OCI-LY1 (cell line): ENCODE data around the gene CNNM1.

Experiments
- H2AFZ ChIP-seq: fragments of 200-600 bp; sonication (generic), shearing (Covaris generic); 2 replicates; pipeline ENCODE4 v1.6.0; 2014; ENCODE audit warnings: antibody characterized with exemption, mild to moderate bottlenecking, low read length
- H3F3A ChIP-seq: fragments of 200-600 bp; sonication (generic), shearing (Covaris generic); 2 replicates; pipeline ENCODE4 v1.6.0; 2014; ENCODE audit warnings: mild to moderate bottlenecking, antibody characterized with exemption, low read length, moderate library complexity; ENCODE audit not compliant: insufficient read depth
- H3K27ac ChIP-seq: fragments of 200-600 bp; sonication (generic); 2 replicates; pipeline ENCODE4 v1.5.1; 2014; ENCODE audit warnings: low read length, mixed run types, mild to moderate bottlenecking, low read depth; ENCODE audit not compliant: poor library complexity, severe bottlenecking
- H3K27me3 ChIP-seq: fragments of 200-600 bp; sonication (generic); 2 replicates; pipeline ENCODE4 v1.6.0; 2014; ENCODE audit warnings: antibody characterized with exemption, mild to moderate bottlenecking, low read length, moderate library complexity; ENCODE audit not compliant: insufficient read depth
- H3K36me3 ChIP-seq: fragments of 200-600 bp; sonication (generic); 2 replicates; pipeline ENCODE4 v1.6.1; 2014; ENCODE audit warnings: mild to moderate bottlenecking, antibody characterized with exemption, low read length, moderate library complexity, mixed read lengths; ENCODE audit not compliant: insufficient read depth
- H3K4me1 ChIP-seq: fragments of 200-600 bp; sonication (generic); 2 replicates; pipeline ENCODE4 v1.5.1; 2014; ENCODE audit warnings: mild to moderate bottlenecking, low read length, moderate library complexity; ENCODE audit not compliant: insufficient read depth, severe bottlenecking
- H3K4me2 ChIP-seq: fragments of 200-600 bp; sonication (generic), shearing (Covaris generic); 2 replicates; pipeline ENCODE4 v1.6.1; 2014; ENCODE audit warnings: low read length
- H3K4me3 ChIP-seq: fragments of 200-600 bp; sonication (generic); 2 replicates; pipeline ENCODE4 v1.5.1; 2014; ENCODE audit warnings: low read length, low read depth, mild to moderate bottlenecking, mixed read lengths; ENCODE audit not compliant: poor library complexity, severe bottlenecking
- H3K79me2 ChIP-seq: fragments of 200-600 bp; shearing (Covaris generic); 2 replicates; pipeline ENCODE4 v1.6.1; 2016; ENCODE audit warnings: mixed run types, low read length, mixed read lengths; ENCODE audit not compliant: insufficient read depth
- H3K9ac ChIP-seq: fragments of 200-600 bp; sonication (generic), shearing (Covaris generic); 2 replicates; pipeline ENCODE4 v1.6.1; 2014; ENCODE audit warnings: mild to moderate bottlenecking, low read length, mixed read lengths
- H3K9me2 ChIP-seq: fragments of 200-600 bp; sonication (generic), shearing (Covaris generic); 2 replicates; pipeline ENCODE4 v1.6.1; 2014; ENCODE audit warnings: low read depth, mild to moderate bottlenecking, low read length, mixed read lengths
- H3K9me3 ChIP-seq: fragments of 200-600 bp; shearing (Covaris generic); 2 replicates; pipeline ENCODE4 v1.6.1; 2014; ENCODE audit warnings: low read length, mixed read lengths
- H4K20me1 ChIP-seq: fragments of 200-600 bp; sonication (generic), shearing (Covaris generic); 2 replicates; pipeline ENCODE4 v1.6.0; 2016; ENCODE audit warnings: mild to moderate bottlenecking, low read length; ENCODE audit not compliant: insufficient read depth
- CTCF ChIP-seq: fragments of 200-600 bp; sonication (generic), shearing (Covaris generic); IDR thresholded peaks from 2 replicates; pipeline ENCODE4 v1.5.1; 2017; ENCODE audit warnings: mild to moderate bottlenecking, antibody characterized with exemption, low read length, moderate library complexity, mixed read lengths
- EZH2 ChIP-seq: fragments of 200-600 bp; sonication (generic), shearing (Covaris generic); IDR thresholded peaks from 2 replicates; pipeline ENCODE4 v1.8.0; 2017; ENCODE audit warnings: borderline replicate concordance, mixed run types, mild to moderate bottlenecking, antibody characterized with exemption, low read length, moderate library complexity, mixed read lengths

The CNNM1 gene

GRCh38 chr10:99360934-99361333, 31.8 kb downstream of the CNNM1 start:
- Histone ChIP-seq H3K9ac (no peak overlapping the region), H3K36me3 (no peaks in the 10 kb centered on the region), H3K27me3 (no peaks in the 10 kb centered on the region), H3K4me1 (no peaks in the 10 kb centered on the region), H3K4me3 (no peak overlapping the region), H3F3A (no peaks in the 10 kb centered on the region), H4K20me1 (no peaks in the 10 kb centered on the region), H2AFZ (no peak overlapping the region), H3K4me2 (no peak overlapping the region), H3K9me3 (no peaks in the 10 kb centered on the region), H3K9me2 (no peaks in the 10 kb centered on the region), H3K79me2 (no peaks in the 10 kb centered on the region), H3K27ac (no peak overlapping the region)
- no peak for TF ChIP-seq CTCF
- no peak for TF ChIP-seq EZH2

- no peaks in the 10 kb centered on the region for H3K27me3 ChIP-seq
- no peak overlapping the region for H3K9ac ChIP-seq
- no peaks in the 10 kb centered on the region for H4K20me1 ChIP-seq
- H3F3A ChIP-seq, result no peaks in the 10 kb centered on the region
- no peaks in the 10 kb centered on the region for H3K36me3 ChIP-seq
- no peak for TF ChIP-seq CTCF
- H2AFZ ChIP-seq, result no peak overlapping the region
- H3K4me3 ChIP-seq, result no peak overlapping the region
- H3K4me2 ChIP-seq, result no peak overlapping the region
- no peaks in the 10 kb centered on the region for H3K9me3 ChIP-seq
- no peak overlapping the region for H3K27ac ChIP-seq
- H3K4me1 ChIP-seq, result no peaks in the 10 kb centered on the region
- no peaks in the 10 kb centered on the region for H3K79me2 ChIP-seq
- no peaks in the 10 kb centered on the region for H3K9me2 ChIP-seq
These were observed 35.0 kb downstream of the CNNM1 start for GRCh38 chr10:99364125-99364524.

GRCh38 chr10:99365311-99365710, 36.2 kb downstream of the CNNM1 start:
- Histone ChIP-seq H3K27ac (no peak overlapping the region), H3K4me2 (no peak overlapping the region), H4K20me1 (no peaks in the 10 kb centered on the region), H3K36me3 (no peaks in the 10 kb centered on the region), H3F3A (no peaks in the 10 kb centered on the region), H3K27me3 (peaks cover 3% of the 10 kb centered on the region; the same call in 1 of the 2 replicates), H3K79me2 (no peaks in the 10 kb centered on the region), H3K4me3 (no peak overlapping the region), H3K9me2 (no peaks in the 10 kb centered on the region), H2AFZ (no peak overlapping the region), H3K9me3 (no peaks in the 10 kb centered on the region), H3K4me1 (no peaks in the 10 kb centered on the region), H3K9ac (no peak overlapping the region)
- no peak for TF ChIP-seq EZH2

GRCh38 chr10:99365736-99366135, 36.6 kb downstream of the CNNM1 start:
- Histone ChIP-seq H3K9me3 (no peaks in the 10 kb centered on the region), H3K27me3 (peaks cover 3% of the 10 kb centered on the region; the same call in 1 of the 2 replicates), H3K4me1 (no peaks in the 10 kb centered on the region), H3K9me2 (no peaks in the 10 kb centered on the region), H2AFZ (no peak overlapping the region), H3F3A (no peaks in the 10 kb centered on the region), H3K4me3 (no peak overlapping the region), H3K36me3 (no peaks in the 10 kb centered on the region), H3K27ac (no peak overlapping the region), H3K9ac (no peak overlapping the region), H3K4me2 (no peak overlapping the region), H3K79me2 (no peaks in the 10 kb centered on the region), H4K20me1 (no peaks in the 10 kb centered on the region)
- TF ChIP-seq EZH2 (no peak), CTCF (no peak)
